PC-3 (cell line): ENCODE data around the gene ABHD2.

Source experiments
- EZH2 ChIP-seq: fragments of 300-600 bp; sonication (generic); IDR thresholded peaks from one replicate; pipeline ENCODE4 v1.6.1; 2017; ENCODE audit warnings: antibody characterized with exemption, mild to moderate bottlenecking, low read length; ENCODE audit not compliant: unreplicated experiment
- EZH2phosphoT487 ChIP-seq: fragments of 300-600 bp; sonication (generic); IDR thresholded peaks from 2 replicates; pipeline ENCODE4 v1.6.1; 2018; ENCODE audit warnings: mild to moderate bottlenecking, antibody characterized with exemption, low read length, borderline replicate concordance
- TF ChIP-seq, protein P1 (sequence below): fragments of 300-600 bp; sonication (generic); conservative IDR thresholded peaks from 2 replicates; pipeline ENCODE4 v1.5.1; 2017; ENCODE audit warnings: antibody characterized with exemption, low read depth, mild to moderate bottlenecking, low read length

DNA sequence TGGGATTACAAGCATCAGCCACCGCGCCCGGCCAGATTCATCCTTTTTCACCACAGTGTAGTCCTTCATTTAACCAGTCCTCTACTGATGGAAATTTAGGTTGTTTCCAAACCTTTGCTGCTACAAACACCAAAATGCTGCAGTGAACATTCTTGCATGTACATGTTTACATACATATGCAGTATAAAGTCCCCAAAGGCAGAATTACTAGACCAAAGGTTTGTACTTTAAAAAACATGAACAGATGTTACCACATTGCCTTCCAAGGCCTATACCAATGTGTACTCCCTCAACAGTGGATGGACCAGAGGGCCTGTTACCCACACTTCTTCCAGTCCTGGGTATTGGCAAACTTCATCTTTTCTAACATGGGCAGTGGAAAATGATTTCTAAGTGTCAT is 82.1 kb downstream of the ABHD2 start:
- TF ChIP-seq, protein P1, sequence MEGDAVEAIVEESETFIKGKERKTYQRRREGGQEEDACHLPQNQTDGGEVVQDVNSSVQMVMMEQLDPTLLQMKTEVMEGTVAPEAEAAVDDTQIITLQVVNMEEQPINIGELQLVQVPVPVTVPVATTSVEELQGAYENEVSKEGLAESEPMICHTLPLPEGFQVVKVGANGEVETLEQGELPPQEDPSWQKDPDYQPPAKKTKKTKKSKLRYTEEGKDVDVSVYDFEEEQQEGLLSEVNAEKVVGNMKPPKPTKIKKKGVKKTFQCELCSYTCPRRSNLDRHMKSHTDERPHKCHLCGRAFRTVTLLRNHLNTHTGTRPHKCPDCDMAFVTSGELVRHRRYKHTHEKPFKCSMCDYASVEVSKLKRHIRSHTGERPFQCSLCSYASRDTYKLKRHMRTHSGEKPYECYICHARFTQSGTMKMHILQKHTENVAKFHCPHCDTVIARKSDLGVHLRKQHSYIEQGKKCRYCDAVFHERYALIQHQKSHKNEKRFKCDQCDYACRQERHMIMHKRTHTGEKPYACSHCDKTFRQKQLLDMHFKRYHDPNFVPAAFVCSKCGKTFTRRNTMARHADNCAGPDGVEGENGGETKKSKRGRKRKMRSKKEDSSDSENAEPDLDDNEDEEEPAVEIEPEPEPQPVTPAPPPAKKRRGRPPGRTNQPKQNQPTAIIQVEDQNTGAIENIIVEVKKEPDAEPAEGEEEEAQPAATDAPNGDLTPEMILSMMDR = no peak
- TF ChIP-seq EZH2phosphoT487 (no peak), EZH2 (no peak)
